Measurements from ENCODE around the gene INO80B. TPM values are rescaled to one million over a fixed set of nuclear protein-coding genes. Genes with fewer than 3 reads are reported as not detected.

Gene INO80B
- total RNA-seq, 1 donor from 2014 or later = 15.3 TPM

DNA sequence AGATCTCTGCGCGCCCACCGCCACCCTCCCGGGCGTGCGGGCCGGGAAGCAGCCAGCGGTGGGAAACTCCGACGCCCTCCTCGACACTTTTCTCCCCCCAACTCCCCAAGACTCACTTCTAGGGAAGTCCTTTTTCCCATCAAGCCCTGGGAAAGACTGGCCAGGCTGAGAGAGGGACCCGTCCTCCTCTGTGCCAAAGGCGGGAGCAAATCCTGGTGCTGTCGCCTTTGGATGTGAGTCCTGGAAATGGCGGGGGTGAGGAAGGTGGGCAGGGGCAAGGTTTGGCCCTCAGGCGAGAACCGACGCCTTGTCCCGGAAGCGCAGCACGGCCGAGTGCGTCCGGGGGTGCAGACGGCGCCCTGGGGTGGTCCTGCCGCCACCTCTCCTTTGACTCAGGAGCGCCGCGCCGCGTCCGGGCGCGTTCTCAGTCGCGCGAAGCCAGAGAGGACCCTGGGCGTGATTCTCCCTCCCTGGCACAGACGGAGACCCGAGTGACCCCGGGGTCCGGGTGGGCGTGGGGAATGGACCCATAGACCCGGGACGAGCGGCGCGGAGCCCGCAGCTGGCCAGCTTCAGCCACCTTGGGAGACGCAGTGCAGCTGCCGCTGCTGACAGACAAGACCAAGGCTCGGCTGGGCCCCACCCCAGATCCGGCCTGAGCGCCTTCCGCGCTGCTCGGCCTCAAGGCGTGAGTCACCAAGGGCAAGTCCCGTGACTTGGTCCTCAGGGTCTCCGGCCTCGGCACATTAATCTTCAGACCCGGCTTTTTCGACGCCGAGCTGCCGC lies 48.0 kb downstream of the INO80B start:
- no peak for DNase-seq

DNA sequence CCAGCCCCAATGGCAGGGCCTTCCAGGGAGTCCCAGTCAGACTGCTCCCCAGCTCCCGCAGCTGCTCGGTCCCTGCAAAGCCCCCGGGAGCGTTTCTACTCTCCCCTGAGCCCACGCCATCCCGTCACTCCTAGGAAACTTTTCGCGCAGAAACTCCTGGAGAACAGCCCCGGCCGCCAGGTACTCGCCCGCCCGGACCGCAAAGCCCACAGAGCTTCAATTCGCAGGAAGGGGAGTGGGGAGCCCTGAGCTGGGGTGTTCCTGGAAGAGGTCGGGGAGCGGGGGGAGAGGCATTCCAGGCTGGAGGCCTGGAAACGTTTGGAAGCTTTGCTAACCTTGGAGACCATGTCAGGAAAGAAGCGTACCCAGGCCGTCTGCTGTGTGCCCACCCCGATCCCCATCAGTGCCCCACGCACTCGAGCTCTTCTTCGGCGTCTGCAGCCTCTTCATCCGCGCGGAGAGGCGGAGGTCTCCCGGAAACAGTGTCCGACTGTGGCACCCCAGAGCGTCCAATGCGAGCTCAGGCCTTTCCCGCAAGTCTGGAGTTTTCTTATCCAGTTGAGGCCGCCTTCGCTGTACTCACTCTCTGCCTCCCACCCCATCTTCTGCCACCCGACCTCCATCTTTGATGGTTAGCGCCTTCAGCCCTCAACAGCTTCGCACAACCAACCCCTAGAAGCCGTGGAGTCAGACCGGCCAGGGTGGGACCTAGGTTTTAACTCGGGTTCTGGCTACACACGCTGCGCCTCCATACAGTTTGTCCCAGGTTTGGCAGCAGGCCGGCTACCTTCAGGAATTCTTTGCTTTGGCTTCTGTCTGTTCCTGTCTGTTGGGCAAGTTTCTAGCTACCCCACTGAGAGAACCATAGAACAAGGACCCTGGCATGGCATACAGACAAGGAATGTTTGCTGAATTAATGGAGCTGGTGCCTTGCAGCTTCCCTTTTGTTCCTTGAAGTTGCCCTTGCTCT lies 48.9 kb downstream of the INO80B start:
- DNase-seq = no peak

DNA sequence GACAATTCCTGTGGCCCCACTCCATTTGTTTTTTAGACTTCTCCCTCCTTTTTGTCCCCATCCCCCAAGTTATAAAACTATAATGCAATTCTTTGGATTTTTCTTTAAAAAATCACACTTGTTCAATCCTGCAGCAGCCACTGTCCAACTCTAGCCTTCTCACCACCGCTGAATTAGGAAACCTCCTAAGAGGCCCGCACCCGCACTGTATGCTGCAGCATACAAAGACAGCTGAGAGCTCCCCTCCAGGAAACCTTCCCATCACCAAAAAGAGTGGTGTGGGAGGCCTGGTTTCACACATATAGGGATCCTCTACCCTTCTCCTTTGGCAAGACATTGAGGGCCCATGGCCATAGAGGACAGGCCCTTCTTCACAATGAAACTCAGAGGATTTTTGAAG lies 49.7 kb downstream of the INO80B start:
- DNase-seq = no peak

DNA sequence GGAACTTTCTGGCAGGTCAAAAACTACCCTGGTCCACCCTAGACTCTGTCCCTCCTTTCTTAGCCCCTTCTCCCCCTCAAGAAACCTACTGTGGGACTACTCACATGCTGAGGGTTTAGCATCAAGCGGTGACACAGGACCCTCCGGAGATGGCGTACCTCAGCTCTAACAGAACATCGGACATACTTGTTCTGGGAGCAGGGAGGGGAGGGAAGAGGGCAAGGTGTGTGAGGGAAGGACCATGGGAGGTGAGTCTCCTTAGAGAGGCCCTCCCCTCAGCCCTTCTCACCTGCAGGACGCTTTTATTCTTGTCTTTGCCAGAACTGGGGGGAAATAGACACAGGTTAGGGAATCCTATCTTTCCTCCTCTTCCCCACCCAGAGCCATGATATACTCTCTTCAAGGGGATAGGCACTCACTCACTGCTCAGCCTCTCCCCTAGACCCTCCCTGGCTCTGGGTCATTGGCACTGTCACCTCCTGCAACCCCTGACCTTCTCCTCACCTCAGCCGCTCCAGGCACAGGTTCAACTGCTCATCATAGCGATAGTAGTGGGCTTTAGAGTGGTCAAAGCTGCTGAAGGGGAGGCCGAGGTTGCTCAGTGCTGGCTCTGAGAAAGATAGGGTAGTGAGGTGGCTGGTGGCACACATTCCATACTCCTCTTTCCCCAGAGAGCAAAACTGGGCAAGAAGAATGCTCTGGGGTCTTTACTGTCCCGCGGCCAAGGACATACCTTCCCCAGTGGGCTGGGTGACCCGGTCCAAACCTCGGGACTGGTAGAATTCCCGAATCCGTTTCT lies 50.8 kb downstream of the INO80B start:
- no peak for DNase-seq

DNA sequence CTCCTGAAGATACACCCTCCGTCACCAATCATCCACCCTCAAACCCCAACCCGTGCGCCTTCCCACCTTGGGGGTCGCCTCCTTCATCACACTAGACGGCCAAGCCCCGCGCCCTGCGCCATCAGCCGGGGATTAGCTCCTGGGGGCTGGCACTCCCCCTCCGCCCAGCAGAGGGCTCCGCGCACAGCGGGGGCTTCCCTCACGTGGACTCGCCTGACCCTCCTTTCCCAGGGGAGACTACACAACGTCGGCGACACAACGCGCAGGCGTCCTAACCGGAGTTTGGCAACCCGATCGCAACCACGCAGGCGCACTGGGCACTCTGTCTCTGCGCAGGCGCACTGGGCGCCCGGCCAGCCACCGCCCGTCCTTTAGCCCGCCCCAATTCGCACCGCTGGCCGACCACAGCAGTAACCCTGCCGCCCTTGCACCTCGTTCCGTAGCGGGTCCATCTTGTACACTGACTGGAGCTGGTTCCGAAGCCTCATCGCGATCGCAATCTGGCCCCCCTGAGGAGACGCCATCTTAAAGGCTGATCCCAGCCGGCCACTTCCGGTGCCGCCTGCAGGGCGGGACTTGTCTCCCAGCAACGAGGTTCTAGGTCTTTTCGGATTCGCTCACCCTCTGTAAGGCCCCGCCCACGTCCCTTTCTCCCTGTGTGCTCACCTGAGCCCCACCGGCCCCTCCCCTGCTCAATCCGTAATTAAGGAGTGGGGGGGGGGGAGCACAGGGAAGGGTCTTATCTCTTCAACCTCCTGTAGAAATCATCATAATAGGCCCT lies 52.4 kb downstream of the INO80B start, which contains the start of gene PCGF1:
Gene PCGF1 (minus strand): TSS at position 551 of the 781 bp plus-strand sequence. CDS start 27 bp downstream, at position 524.
- peak; percentile 94 for DNase-seq

Other genes starting within 250 kb of the INO80B start
- gene SLC4A5, start 111.7 kb upstream of the INO80B start, total RNA-seq = 2.2 TPM
- gene DCTN1, start 74.8 kb upstream of the INO80B start, total RNA-seq = 97.2 TPM
- 0.62 TPM for gene C2orf81, start 33.5 kb upstream of the INO80B start, total RNA-seq
- gene WDR54, start 33.4 kb upstream of the INO80B start, total RNA-seq = 30.7 TPM
- 6.7 TPM for gene RTKN, start 13.2 kb upstream of the INO80B start, total RNA-seq
- 23.6 TPM for gene WBP1, start 3.4 kb downstream of the INO80B start, total RNA-seq
- gene MOGS, start 10.3 kb downstream of the INO80B start, total RNA-seq = 22.5 TPM
- gene MRPL53, start 17.6 kb downstream of the INO80B start, total RNA-seq = 11.5 TPM
- gene CCDC142, start 27.9 kb downstream of the INO80B start, total RNA-seq = 35.6 TPM
- 5.9 TPM for gene TTC31, start 28.0 kb downstream of the INO80B start, total RNA-seq
- gene LBX2, start 44.5 kb downstream of the INO80B start, total RNA-seq = not detected
- gene PCGF1, start 52.6 kb downstream of the INO80B start, total RNA-seq = 6.4 TPM
- not detected for gene TLX2, start 59.4 kb downstream of the INO80B start, total RNA-seq
- not detected for gene DQX1, start 71.1 kb downstream of the INO80B start, total RNA-seq
- gene AUP1, start 74.6 kb downstream of the INO80B start, total RNA-seq = 40.4 TPM
- 56.3 TPM for gene HTRA2, start 74.8 kb downstream of the INO80B start, total RNA-seq
- gene LOXL3, start 98.9 kb downstream of the INO80B start, total RNA-seq = 16.1 TPM
- gene DOK1, start 99.6 kb downstream of the INO80B start, total RNA-seq = 3.4 TPM
- not detected for gene M1AP, start 193.2 kb downstream of the INO80B start, total RNA-seq
- gene SEMA4F, start 199.2 kb downstream of the INO80B start, total RNA-seq = 15.3 TPM

Data from occipital lobe (tissue), 2 donors.